ENCODE measurements around the gene GRIN2A.

The GRIN2A gene

GRCh38 chr16:10022098-10022497 is 160.1 kb downstream of the GRIN2A start:
- Histone ChIP-seq H4K8ac (ENCODE audit: low read length) (no peak overlapping the region), H3K23ac (ENCODE audit: low read length in 2 of 2) (no peak overlapping the region), H2BK5ac (ENCODE audit: low read depth, low read length, poor library complexity, severe bottlenecking) (no peak overlapping the region), H3K27me3 (ENCODE audit: control insufficient read depth in 1 of 2, insufficient read depth in 1 of 2, low read length in 2 of 2) (peaks cover 0 to 5% of the 10 kb centered on the region in 2 experiments), H3K18ac (ENCODE audit: low read depth in 1 of 2, low read length in 2 of 2) (no peak overlapping the region), H3K4ac (ENCODE audit: low read depth in 1 of 2, low read length in 2 of 2) (no peak overlapping the region), H3K4me3 (ENCODE audit: insufficient read depth in 1 of 2, low read depth in 1 of 2, low read length in 2 of 2) (no peak overlapping the region), H3K4me2 (ENCODE audit: low read length, poor library complexity, severe bottlenecking) (no peak overlapping the region), H2AFZ (ENCODE audit: low read depth, low read length) (no peak overlapping the region), H3K27ac (ENCODE audit: low read length, poor library complexity, severe bottlenecking) (no peak overlapping the region), H3K14ac (ENCODE audit: low read length in 2 of 2) (no peak overlapping the region), H3K9me3 (ENCODE audit: control insufficient read depth, low read length) (no peaks in the 10 kb centered on the region), H4K91ac (ENCODE audit: low read length) (no peak overlapping the region), H3K79me1 (replicated peaks; ENCODE audit: low read length, poor library complexity, severe bottlenecking) (no peaks in the 10 kb centered on the region), H3K9ac (ENCODE audit: low read length) (no peak overlapping the region), H2BK15ac (ENCODE audit: low read depth, poor library complexity, severe bottlenecking) (no peak overlapping the region), H3K4me1 (ENCODE audit: control insufficient read depth, insufficient read depth, low read depth, low read length) (no peaks in the 10 kb centered on the region), H2BK12ac (ENCODE audit: low read length in 2 of 2) (no peak overlapping the region), H3K36me3 (ENCODE audit: control insufficient read depth in 1 of 2, insufficient read depth in 2 of 2, low read depth in 1 of 2, low read length in 2 of 2) (no peaks in the 10 kb centered on the region), H2BK120ac (ENCODE audit: low read depth, low read length) (no peak overlapping the region), H2AK5ac (ENCODE audit: low read length, severe bottlenecking) (no peak overlapping the region)
- WGBS: 81% methylated on average over 5 of the region's 5 CpGs
- DNase-seq: no peak

- Histone ChIP-seq H3K23ac (ENCODE audit: low read length in 2 of 2) (no peak overlapping the region), H3K14ac (ENCODE audit: low read length in 2 of 2) (no peak overlapping the region)
These were observed 161.4 kb downstream of the GRIN2A start for GRCh38 chr16:10020866-10021265.

GRCh38 chr16:10016752-10017151 is 165.5 kb downstream of the GRIN2A start:
- Histone ChIP-seq H4K8ac (ENCODE audit: low read length) (no peak overlapping the region), H3K4me1 (ENCODE audit: control insufficient read depth, insufficient read depth, low read depth, low read length) (no peaks in the 10 kb centered on the region), H2AK5ac (ENCODE audit: low read length, severe bottlenecking) (no peak overlapping the region), H3K79me1 (replicated peaks; ENCODE audit: low read length, poor library complexity, severe bottlenecking) (no peaks in the 10 kb centered on the region), H3K9me3 (ENCODE audit: control insufficient read depth, low read length) (no peaks in the 10 kb centered on the region), H3K18ac (ENCODE audit: low read depth in 1 of 2, low read length in 2 of 2) (no peak overlapping the region), H3K9ac (ENCODE audit: low read length) (no peak overlapping the region), H3K27me3 (ENCODE audit: control insufficient read depth in 1 of 2, insufficient read depth in 1 of 2, low read length in 2 of 2) (no peaks in the 10 kb centered on the region), H3K14ac (ENCODE audit: low read length in 2 of 2) (no peak overlapping the region), H3K27ac (ENCODE audit: low read length, poor library complexity, severe bottlenecking) (no peak overlapping the region), H3K23ac (ENCODE audit: low read length in 2 of 2) (no peak overlapping the region), H3K4ac (ENCODE audit: low read depth in 1 of 2, low read length in 2 of 2) (no peak overlapping the region), H2BK12ac (ENCODE audit: low read length in 2 of 2) (no peak overlapping the region), H2AFZ (ENCODE audit: low read depth, low read length) (no peak overlapping the region), H3K36me3 (ENCODE audit: control insufficient read depth in 1 of 2, insufficient read depth in 2 of 2, low read depth in 1 of 2, low read length in 2 of 2) (no peaks in the 10 kb centered on the region), H2BK5ac (ENCODE audit: low read depth, low read length, poor library complexity, severe bottlenecking) (no peak overlapping the region), H3K4me2 (ENCODE audit: low read length, poor library complexity, severe bottlenecking) (no peak overlapping the region), H2BK15ac (ENCODE audit: low read depth, poor library complexity, severe bottlenecking) (no peak overlapping the region), H3K4me3 (ENCODE audit: insufficient read depth in 1 of 2, low read depth in 1 of 2, low read length in 2 of 2) (no peak overlapping the region), H4K91ac (ENCODE audit: low read length) (peak overlapping the region; percentile 23), H2BK120ac (ENCODE audit: low read depth, low read length) (no peak overlapping the region)
- no peak for DNase-seq
- WGBS: 41% methylated on average over 3 of the region's 3 CpGs

More at GRCh38 chr16:10020866-10021265, 161.4 kb downstream of the GRIN2A start:
- Histone ChIP-seq H2BK12ac (ENCODE audit: low read length in 2 of 2) (no peak overlapping the region), H4K91ac (ENCODE audit: low read length) (no peak overlapping the region), H3K4me3 (ENCODE audit: insufficient read depth in 1 of 2, low read depth in 1 of 2, low read length in 2 of 2) (no peak overlapping the region), H2BK15ac (ENCODE audit: low read depth, poor library complexity, severe bottlenecking) (no peak overlapping the region), H4K8ac (ENCODE audit: low read length) (no peak overlapping the region), H3K79me1 (replicated peaks; ENCODE audit: low read length, poor library complexity, severe bottlenecking) (no peaks in the 10 kb centered on the region), H3K18ac (ENCODE audit: low read depth in 1 of 2, low read length in 2 of 2) (no peak overlapping the region), H3K4me1 (ENCODE audit: control insufficient read depth, insufficient read depth, low read depth, low read length) (no peaks in the 10 kb centered on the region), H2BK5ac (ENCODE audit: low read depth, low read length, poor library complexity, severe bottlenecking) (no peak overlapping the region), H3K4me2 (ENCODE audit: low read length, poor library complexity, severe bottlenecking) (no peak overlapping the region), H3K4ac (ENCODE audit: low read depth in 1 of 2, low read length in 2 of 2) (no peak overlapping the region), H3K9ac (ENCODE audit: low read length) (no peak overlapping the region), H3K27me3 (ENCODE audit: control insufficient read depth in 1 of 2, insufficient read depth in 1 of 2, low read length in 2 of 2) (no peaks in the 10 kb centered on the region), H3K27ac (ENCODE audit: low read length, poor library complexity, severe bottlenecking) (no peak overlapping the region), H2BK120ac (ENCODE audit: low read depth, low read length) (no peak overlapping the region), H2AK5ac (ENCODE audit: low read length, severe bottlenecking) (no peak overlapping the region), H3K36me3 (ENCODE audit: control insufficient read depth in 1 of 2, insufficient read depth in 2 of 2, low read depth in 1 of 2, low read length in 2 of 2) (no peaks in the 10 kb centered on the region), H2AFZ (ENCODE audit: low read depth, low read length) (no peak overlapping the region), H3K9me3 (ENCODE audit: control insufficient read depth, low read length) (no peaks in the 10 kb centered on the region)
- DNase-seq: no peak
- WGBS: 54% methylated on average over 2 of the region's 3 CpGs

GRCh38 chr16:10015397-10015796 is 166.8 kb downstream of the GRIN2A start:
- Histone ChIP-seq H4K91ac (ENCODE audit: low read length) (no peak overlapping the region), H2BK15ac (ENCODE audit: low read depth, poor library complexity, severe bottlenecking) (no peak overlapping the region), H3K14ac (ENCODE audit: low read length in 2 of 2) (no peak overlapping the region), H3K27ac (ENCODE audit: low read length, poor library complexity, severe bottlenecking) (no peak overlapping the region), H3K9me3 (ENCODE audit: control insufficient read depth, low read length) (no peaks in the 10 kb centered on the region), H3K4me2 (ENCODE audit: low read length, poor library complexity, severe bottlenecking) (no peak overlapping the region), H4K8ac (ENCODE audit: low read length) (no peak overlapping the region), H3K36me3 (ENCODE audit: control insufficient read depth in 1 of 2, insufficient read depth in 2 of 2, low read depth in 1 of 2, low read length in 2 of 2) (no peaks in the 10 kb centered on the region), H2BK120ac (ENCODE audit: low read depth, low read length) (no peak overlapping the region), H3K79me1 (replicated peaks; ENCODE audit: low read length, poor library complexity, severe bottlenecking) (no peaks in the 10 kb centered on the region), H3K9ac (ENCODE audit: low read length) (no peak overlapping the region), H3K27me3 (ENCODE audit: control insufficient read depth in 1 of 2, insufficient read depth in 1 of 2, low read length in 2 of 2) (no peaks in the 10 kb centered on the region), H3K4ac (ENCODE audit: low read depth in 1 of 2, low read length in 2 of 2) (no peak overlapping the region), H3K18ac (ENCODE audit: low read depth in 1 of 2, low read length in 2 of 2) (no peak overlapping the region), H2AK5ac (ENCODE audit: low read length, severe bottlenecking) (no peak overlapping the region), H2BK12ac (ENCODE audit: low read length in 2 of 2) (no peak overlapping the region), H3K4me3 (ENCODE audit: insufficient read depth in 1 of 2, low read depth in 1 of 2, low read length in 2 of 2) (no peak overlapping the region), H2BK5ac (ENCODE audit: low read depth, low read length, poor library complexity, severe bottlenecking) (no peak overlapping the region), H2AFZ (ENCODE audit: low read depth, low read length) (no peak overlapping the region), H3K4me1 (ENCODE audit: control insufficient read depth, insufficient read depth, low read depth, low read length) (no peaks in the 10 kb centered on the region), H3K23ac (ENCODE audit: low read length in 2 of 2) (no peak overlapping the region)
- no peak for DNase-seq
- WGBS: 80% methylated on average over 3 of the region's 3 CpGs
